Neural cell (in vitro differentiated cells): Measurements from ENCODE around the gene NEURL2. TPM values are rescaled to one million over a fixed set of nuclear protein-coding genes. Genes with fewer than 3 reads are reported as not detected.

Source experiments
- H2AFZ ChIP-seq: fragments of 200-600, 300-800 bp; sonication (generic), shearing (Covaris generic); 2 replicates; pipeline ENCODE4 v1.6.0; 2014; ENCODE audit warnings: low read depth, mild to moderate bottlenecking, antibody characterized with exemption, low read length, moderate library complexity
- H3F3A ChIP-seq: fragments of 200-600 bp; shearing (Covaris generic); 2 replicates; pipeline ENCODE4 v1.6.1; 2016; ENCODE audit warnings: mild to moderate bottlenecking, moderate library complexity, mixed read lengths, antibody characterized with exemption, low read length; ENCODE audit not compliant: insufficient read depth, poor library complexity, severe bottlenecking
- H3K27ac ChIP-seq: fragments of 200-600, 300-800 bp; sonication (generic), shearing (Covaris generic); 2 replicates; pipeline ENCODE4 v1.5.1; 2014; ENCODE audit warnings: mild to moderate bottlenecking, low read length, moderate library complexity
- H3K27me3 ChIP-seq: fragments of 300-800, 200-600 bp; sonication (generic), shearing (Covaris generic); 2 replicates; pipeline ENCODE4 v1.6.0; 2014; ENCODE audit warnings: mild to moderate bottlenecking, low read depth, low read length, moderate library complexity; ENCODE audit not compliant: insufficient read depth
- H3K36me3 ChIP-seq: fragments of 300-800, 200-600 bp; sonication (generic), shearing (Covaris generic); 2 replicates; pipeline ENCODE4 v1.5.1; 2014; ENCODE audit warnings: mild to moderate bottlenecking, antibody characterized with exemption, low read length, moderate library complexity; ENCODE audit not compliant: insufficient read depth
- H3K4me2 ChIP-seq: fragments of 300-800, 200-600 bp; sonication (generic), shearing (Covaris generic); 2 replicates; pipeline ENCODE4 v1.6.0; 2014; ENCODE audit warnings: mild to moderate bottlenecking, low read length
- H3K4me3 ChIP-seq: fragments of 300-800, 200-600 bp; sonication (generic), shearing (Covaris generic); 2 replicates; pipeline ENCODE4 v1.5.1; 2014; ENCODE audit warnings: mild to moderate bottlenecking, low read length, moderate library complexity
- H3K79me2 ChIP-seq: fragments of 200-600 bp; shearing (Covaris generic); replicated peaks from 2 replicates; pipeline ENCODE4 v1.6.0; 2014; ENCODE audit warnings: mild to moderate bottlenecking, low read length, moderate library complexity; ENCODE audit not compliant: insufficient read depth
- H3K9ac ChIP-seq: fragments of 300-800, 200-600 bp; sonication (generic), shearing (Covaris generic); 2 replicates; pipeline ENCODE4 v1.6.1; 2016; ENCODE audit warnings: mild to moderate bottlenecking, low read length, mixed read lengths
- H3K9me2 ChIP-seq: fragments of 200-600 bp; shearing (Covaris generic); 2 replicates; pipeline ENCODE4 v1.6.1; 2016; ENCODE audit warnings: mild to moderate bottlenecking, low read length, mixed read lengths; ENCODE audit not compliant: insufficient read depth
- H3K9me3 ChIP-seq: fragments of 200-600, 300-800 bp; sonication (generic), shearing (Covaris generic); 2 replicates; pipeline ENCODE4 v1.6.1; 2016; ENCODE audit warnings: mild to moderate bottlenecking, mixed run types, low read length, moderate library complexity, mixed read lengths
- H4K20me1 ChIP-seq: fragments of 200-600 bp; shearing (Covaris generic); 2 replicates; pipeline ENCODE4 v1.6.1; 2016; ENCODE audit warnings: mild to moderate bottlenecking, mixed run types; ENCODE audit not compliant: insufficient read depth
- EP300 ChIP-seq: fragments of 450-650 bp; conservative IDR thresholded peaks from 2 replicates; pipeline ENCODE4 v1.6.1; 2014; ENCODE audit warnings: antibody characterized with exemption, mild to moderate bottlenecking, moderate library complexity; ENCODE audit not compliant: poor library complexity, severe bottlenecking
- EZH2 ChIP-seq: fragments of 200-600, 300-800 bp; shearing (Covaris generic), sonication (generic); IDR thresholded peaks from 2 replicates; pipeline ENCODE4 v1.6.1; 2014; ENCODE audit warnings: antibody characterized with exemption, low read length, borderline replicate concordance, mild to moderate bottlenecking; ENCODE audit not compliant: insufficient read depth, poor library complexity, severe bottlenecking
- MXI1 ChIP-seq: fragments of 450-650 bp; conservative IDR thresholded peaks from 2 replicates; pipeline ENCODE4 v1.6.1; 2014; ENCODE audit warnings: antibody characterized with exemption, mild to moderate bottlenecking; ENCODE audit not compliant: poor library complexity, severe bottlenecking
- POLR2AphosphoS5 ChIP-seq: IDR thresholded peaks from 2 replicates; pipeline ENCODE4 v1.6.1; 2012
- RAD21 ChIP-seq: fragments of 450-650 bp; conservative IDR thresholded peaks from 2 replicates; pipeline ENCODE4 v1.6.1; 2014; ENCODE audit warnings: antibody characterized with exemption, mild to moderate bottlenecking, moderate library complexity
- SMC3 ChIP-seq: fragments of 450-650 bp; conservative IDR thresholded peaks from 2 replicates; pipeline ENCODE4 v1.6.1; 2014; ENCODE audit warnings: antibody characterized with exemption, mild to moderate bottlenecking, moderate library complexity; ENCODE audit not compliant: poor library complexity
- TAF1 ChIP-seq: IDR thresholded peaks from 2 replicates; pipeline ENCODE4 v1.6.1; 2012; ENCODE audit warnings: low read depth
- polyA plus RNA-seq: library from polyadenylated mRNA; depleted of rRNA; stranded (reverse); fragments of >200 nt; gene quantifications from 2 replicates; pipeline ENCODE4 v1.2.3, GENCODE V29; 2014
- TF ChIP-seq, protein P1 (sequence below): fragments of 450-650 bp; IDR thresholded peaks from 2 replicates; pipeline ENCODE4 v1.5.1; 2014; ENCODE audit warnings: antibody characterized with exemption, mild to moderate bottlenecking, moderate library complexity; ENCODE audit not compliant: poor library complexity, severe bottlenecking
- TF ChIP-seq, protein P2 (sequence below): IDR thresholded peaks from 2 replicates; pipeline ENCODE4 v1.6.1; 2012; ENCODE audit warnings: borderline replicate concordance

The NEURL2 gene
- polyA plus RNA-seq, 1 donor from 2014 or later, result 5.0 TPM

DNA sequence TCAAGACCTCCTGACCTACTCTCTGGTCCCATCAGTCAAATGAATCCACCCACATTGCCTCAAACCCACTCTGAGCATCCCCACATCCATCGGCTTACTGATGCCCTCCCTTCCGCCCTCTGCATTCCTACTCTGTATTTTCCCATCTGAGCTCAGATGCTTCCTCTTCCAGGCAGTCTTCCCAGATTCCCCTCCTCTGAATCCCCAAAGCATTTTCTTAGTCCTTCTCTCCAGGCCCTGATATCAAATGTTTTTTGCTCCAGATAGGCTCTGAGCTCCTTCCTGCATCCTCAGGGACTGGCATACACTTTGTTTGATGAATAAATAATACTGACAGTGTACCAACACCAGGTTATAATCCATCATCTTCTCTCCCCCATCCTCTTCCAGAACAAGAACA lies 17.1 kb upstream of the NEURL2 start:
- TF ChIP-seq RAD21 (no peak), MXI1 (no peak), POLR2AphosphoS5 (no peak), EP300 (no peak), EZH2 (no peak), SMC3 (no peak), TAF1 (no peak)
- TF ChIP-seq, protein P1, sequence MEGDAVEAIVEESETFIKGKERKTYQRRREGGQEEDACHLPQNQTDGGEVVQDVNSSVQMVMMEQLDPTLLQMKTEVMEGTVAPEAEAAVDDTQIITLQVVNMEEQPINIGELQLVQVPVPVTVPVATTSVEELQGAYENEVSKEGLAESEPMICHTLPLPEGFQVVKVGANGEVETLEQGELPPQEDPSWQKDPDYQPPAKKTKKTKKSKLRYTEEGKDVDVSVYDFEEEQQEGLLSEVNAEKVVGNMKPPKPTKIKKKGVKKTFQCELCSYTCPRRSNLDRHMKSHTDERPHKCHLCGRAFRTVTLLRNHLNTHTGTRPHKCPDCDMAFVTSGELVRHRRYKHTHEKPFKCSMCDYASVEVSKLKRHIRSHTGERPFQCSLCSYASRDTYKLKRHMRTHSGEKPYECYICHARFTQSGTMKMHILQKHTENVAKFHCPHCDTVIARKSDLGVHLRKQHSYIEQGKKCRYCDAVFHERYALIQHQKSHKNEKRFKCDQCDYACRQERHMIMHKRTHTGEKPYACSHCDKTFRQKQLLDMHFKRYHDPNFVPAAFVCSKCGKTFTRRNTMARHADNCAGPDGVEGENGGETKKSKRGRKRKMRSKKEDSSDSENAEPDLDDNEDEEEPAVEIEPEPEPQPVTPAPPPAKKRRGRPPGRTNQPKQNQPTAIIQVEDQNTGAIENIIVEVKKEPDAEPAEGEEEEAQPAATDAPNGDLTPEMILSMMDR, result no peak
- TF ChIP-seq, protein P2, sequence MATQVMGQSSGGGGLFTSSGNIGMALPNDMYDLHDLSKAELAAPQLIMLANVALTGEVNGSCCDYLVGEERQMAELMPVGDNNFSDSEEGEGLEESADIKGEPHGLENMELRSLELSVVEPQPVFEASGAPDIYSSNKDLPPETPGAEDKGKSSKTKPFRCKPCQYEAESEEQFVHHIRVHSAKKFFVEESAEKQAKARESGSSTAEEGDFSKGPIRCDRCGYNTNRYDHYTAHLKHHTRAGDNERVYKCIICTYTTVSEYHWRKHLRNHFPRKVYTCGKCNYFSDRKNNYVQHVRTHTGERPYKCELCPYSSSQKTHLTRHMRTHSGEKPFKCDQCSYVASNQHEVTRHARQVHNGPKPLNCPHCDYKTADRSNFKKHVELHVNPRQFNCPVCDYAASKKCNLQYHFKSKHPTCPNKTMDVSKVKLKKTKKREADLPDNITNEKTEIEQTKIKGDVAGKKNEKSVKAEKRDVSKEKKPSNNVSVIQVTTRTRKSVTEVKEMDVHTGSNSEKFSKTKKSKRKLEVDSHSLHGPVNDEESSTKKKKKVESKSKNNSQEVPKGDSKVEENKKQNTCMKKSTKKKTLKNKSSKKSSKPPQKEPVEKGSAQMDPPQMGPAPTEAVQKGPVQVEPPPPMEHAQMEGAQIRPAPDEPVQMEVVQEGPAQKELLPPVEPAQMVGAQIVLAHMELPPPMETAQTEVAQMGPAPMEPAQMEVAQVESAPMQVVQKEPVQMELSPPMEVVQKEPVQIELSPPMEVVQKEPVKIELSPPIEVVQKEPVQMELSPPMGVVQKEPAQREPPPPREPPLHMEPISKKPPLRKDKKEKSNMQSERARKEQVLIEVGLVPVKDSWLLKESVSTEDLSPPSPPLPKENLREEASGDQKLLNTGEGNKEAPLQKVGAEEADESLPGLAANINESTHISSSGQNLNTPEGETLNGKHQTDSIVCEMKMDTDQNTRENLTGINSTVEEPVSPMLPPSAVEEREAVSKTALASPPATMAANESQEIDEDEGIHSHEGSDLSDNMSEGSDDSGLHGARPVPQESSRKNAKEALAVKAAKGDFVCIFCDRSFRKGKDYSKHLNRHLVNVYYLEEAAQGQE, result no peak
- Histone ChIP-seq H3K4me2 (no peak overlapping the region), H3F3A (no peaks in the 10 kb centered on the region), H2AFZ (no peak overlapping the region), H3K27ac (no peak overlapping the region), H3K27me3 (no peaks in the 10 kb centered on the region), H3K9me2 (no peaks in the 10 kb centered on the region), H3K36me3 (no peaks in the 10 kb centered on the region), H3K9ac (no peak overlapping the region), H3K79me2 (no peaks in the 10 kb centered on the region), H3K9me3 (no peaks in the 10 kb centered on the region), H3K4me3 (no peak overlapping the region), H4K20me1 (no peaks in the 10 kb centered on the region)

GRCh38 chr20:45907219-45907948 lies 16.4 kb upstream of the NEURL2 start:
- no peak overlapping the region for H3K9ac ChIP-seq
- H3F3A ChIP-seq, result no peaks in the 10 kb centered on the region
- TF ChIP-seq TAF1, result no peak
- no peak for TF ChIP-seq RAD21
- no peak for TF ChIP-seq MXI1
- TF ChIP-seq POLR2AphosphoS5, result no peak
- TF ChIP-seq SMC3, result no peak
- TF ChIP-seq, protein P1, result no peak
- TF ChIP-seq, protein P2, result no peak
- no peak for TF ChIP-seq EZH2
- no peak for TF ChIP-seq EP300
- H3K79me2 ChIP-seq, result no peaks in the 10 kb centered on the region
- no peaks in the 10 kb centered on the region for H3K27me3 ChIP-seq
- H3K9me3 ChIP-seq, result no peaks in the 10 kb centered on the region
- H3K36me3 ChIP-seq, result no peaks in the 10 kb centered on the region
- H4K20me1 ChIP-seq, result no peaks in the 10 kb centered on the region
- H3K27ac ChIP-seq, result no peak overlapping the region
- H3K9me2 ChIP-seq, result no peaks in the 10 kb centered on the region
- H3K4me3 ChIP-seq, result no peak overlapping the region
- no peak overlapping the region for H2AFZ ChIP-seq
- H3K4me2 ChIP-seq, result no peak overlapping the region
